GM21447 (cell line): ENCODE measurements around the gene MGP.
A peak's percentile ranks its signal among the peaks of the same experiment; 100 is the strongest.

Source experiments
- ATAC-seq: cut with Tn5 transposase; IDR thresholded peaks from one replicate; pipeline ENCODE4 v1.9.1; 2021; ENCODE audit not compliant: unreplicated experiment

MGP gene

GRCh38 chr12:14885718-14886221 lies at the start of gene MGP:
Gene MGP, minus strand, starts transcription at chr12:14885854. Its CDS starts 63 bp downstream, at chr12:14885791.
- ATAC-seq = no peak

GRCh38 chr12:14935031-14935430 lies 49.4 kb upstream of the MGP start:
- ATAC-seq = no peak

GRCh38 chr12:14934511-14934910 lies 48.9 kb upstream of the MGP start:
- no peak for ATAC-seq

GRCh38 chr12:14931791-14932560 lies 46.3 kb upstream of the MGP start:
- ATAC-seq = no peak

GRCh38 chr12:14931359-14931758 lies 45.7 kb upstream of the MGP start:
- ATAC-seq = no peak

GRCh38 chr12:14930299-14930698 lies 44.6 kb upstream of the MGP start:
- no peak for ATAC-seq

GRCh38 chr12:14928931-14929330 lies 43.3 kb upstream of the MGP start:
- ATAC-seq = no peak

GRCh38 chr12:14927267-14927666 lies 41.6 kb upstream of the MGP start:
- ATAC-seq = no peak

GRCh38 chr12:14924541-14924940 lies 38.9 kb upstream of the MGP start:
- no peak for ATAC-seq

- ATAC-seq = no peak
These were observed 38.3 kb upstream of the MGP start for GRCh38 chr12:14923944-14924343.

- ATAC-seq = no peak
These were observed 35.6 kb upstream of the MGP start for GRCh38 chr12:14921218-14921617.

GRCh38 chr12:14920475-14921126 lies 34.9 kb upstream of the MGP start:
- peak; percentile 74 for ATAC-seq

GRCh38 chr12:14919455-14919854 lies 33.8 kb upstream of the MGP start:
- no peak for ATAC-seq

GRCh38 chr12:14915736-14916135 lies 30.1 kb upstream of the MGP start:
- ATAC-seq = no peak

- ATAC-seq = no peak
These were observed 27.7 kb upstream of the MGP start for GRCh38 chr12:14913381-14913781.

GRCh38 chr12:14911131-14911530 lies 25.5 kb upstream of the MGP start:
- ATAC-seq = no peak

GRCh38 chr12:14910090-14910915 lies 24.6 kb upstream of the MGP start:
- no peak for ATAC-seq

- no peak for ATAC-seq
These were observed 22.3 kb upstream of the MGP start for GRCh38 chr12:14907953-14908352.

GRCh38 chr12:14906114-14906513 lies 20.5 kb upstream of the MGP start:
- no peak for ATAC-seq

GRCh38 chr12:14905269-14906004 lies 19.8 kb upstream of the MGP start:
- no peak for ATAC-seq

- no peak for ATAC-seq
These were observed 19.2 kb upstream of the MGP start for GRCh38 chr12:14904854-14905253.
